Measurements from ENCODE around the gene CIB1. TPM values are rescaled to one million over a fixed set of nuclear protein-coding genes. Genes with fewer than 3 reads are reported as not detected.
A peak's percentile ranks its signal among the peaks of the same experiment; 100 is the strongest.

Gene CIB1
- total and polyA plus RNA-seq, 2 of the 8 experiments (the other 6 are each of a cell fraction or from before 2014, with no cell fraction given): 26.0 to 63.5 TPM

DNA sequence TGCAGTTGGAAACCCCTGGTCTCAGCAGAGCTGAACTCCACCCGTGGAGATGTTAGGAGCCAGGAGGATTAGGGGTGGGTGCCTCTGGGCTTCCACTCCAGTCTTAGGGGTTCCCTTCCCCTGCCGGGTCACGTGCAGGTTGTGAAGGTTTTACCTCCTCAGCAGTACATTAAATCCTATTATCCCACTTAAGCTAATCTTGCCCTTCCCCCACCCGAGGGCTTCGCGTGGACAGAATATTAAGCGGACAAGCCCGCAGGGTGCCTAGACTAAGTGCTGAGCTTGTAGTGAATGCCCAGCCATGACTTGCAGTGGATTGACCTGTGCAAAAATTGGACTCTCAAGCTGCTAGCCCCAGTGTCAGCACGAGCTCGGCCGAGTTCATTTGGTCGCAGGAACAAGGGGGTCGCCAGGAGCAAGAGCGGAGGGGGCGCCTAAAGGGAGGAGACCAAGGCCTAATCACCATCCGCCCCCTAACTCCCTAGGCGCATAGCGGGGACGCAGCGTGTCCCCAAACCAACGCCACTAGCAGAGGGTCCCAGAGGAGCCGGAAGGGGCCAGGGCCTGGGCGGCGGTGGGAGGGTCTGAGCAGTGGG lies 33.1 kb downstream of the CIB1 start:
- no peak overlapping the region for H2AK5ac ChIP-seq (ENCODE audit: low read depth, low read length)
- peak overlapping the region; percentile 80; the same call in 1 of the 2 replicates for H2BK20ac ChIP-seq (ENCODE audit: low read length)
- TF ChIP-seq CHD1 (IDR thresholded peaks at IDR 0.05; ENCODE audit: low read depth, low read length) (no peak), NRF1 (IDR thresholded peaks at IDR 0.05; ENCODE audit: low read depth, low read length) (no peak), JUN (IDR thresholded peaks at IDR 0.05; ENCODE audit: low read depth, low read length) (no peak), CBX8 (IDR thresholded peaks at IDR 0.05; ENCODE audit: borderline replicate concordance, low read depth, low read length) (no peak), KDM4A (IDR thresholded peaks at IDR 0.05; ENCODE audit: low read depth, low read length, severe bottlenecking) (no peak), CBX5 (IDR thresholded peaks at IDR 0.05; ENCODE audit: low read depth, low read length) (no peak), GABPA (IDR thresholded peaks at IDR 0.05; ENCODE audit: borderline replicate concordance, insufficient read depth, low read length) (no peak), SP4 (IDR thresholded peaks at IDR 0.05; ENCODE audit: low read length) (no peak; the same call in 1 of the 2 replicates), TAF7 (optimal IDR thresholded peaks at IDR 0.05; ENCODE audit: borderline replicate concordance, low read depth, low read length) (no peak), MAX (IDR thresholded peaks at IDR 0.05) (0 out of 2 replicates have a peak, but pooled peaks have one; percentile 13), CREB1 (IDR thresholded peaks at IDR 0.05) (0 out of 2 replicates have a peak, but pooled peaks have one; percentile 22)

More for the DNA sequence above, 33.1 kb downstream of the CIB1 start:
- H3K9me3 ChIP-seq (ENCODE audit: insufficient read depth in 2 of 2, low read depth in 1 of 2, low read length in 1 of 2): no peaks in the 10 kb centered on the region
- H2AFZ ChIP-seq (ENCODE audit: low read length): peak overlapping the region; percentile 65; the same call in 1 of the 2 replicates
- peaks cover 14% of the 10 kb centered on the region for H3K79me1 ChIP-seq (ENCODE audit: low read depth, low read length)
- peak overlapping the region; percentile 87 for H3K56ac ChIP-seq (replicated peaks; ENCODE audit: insufficient read length, low read depth, low read length)
- H3K4me3 ChIP-seq (ENCODE audit: extremely low read depth in 1 of 4, insufficient read depth in 2 of 4, low read depth in 3 of 4, low read length in 4 of 4): peak overlapping the region; percentile 55 to 95 (median 81)
- H3K79me2 ChIP-seq (ENCODE audit: control insufficient read depth in 1 of 2, insufficient read depth in 2 of 2, low read length in 2 of 2): peaks cover 9 to 34% of the 10 kb centered on the region in 2 experiments
- H3K18ac ChIP-seq (ENCODE audit: extremely low read depth, low read length): peak overlapping the region; percentile 90
- WGBS, 2 experiments (ENCODE audit: extremely low coverage in 1 of 2, insufficient coverage in 1 of 2, insufficient read length in 1 of 2, insufficient replicate concordance in 2 of 2, low coverage in 1 of 2, low lambda C conversion rate in 2 of 2, missing lambda C conversion rate in 1 of 2): 22% methylated on average over 19 of the region's 24 CpGs; no CpG with 5 or more reads in 1 of the 2 experiments
- H2BK12ac ChIP-seq (ENCODE audit: low read depth, low read length): peak overlapping the region; percentile 80; the same call in 1 of the 2 replicates
- H3K23ac ChIP-seq (ENCODE audit: insufficient read length): peak overlapping the region; percentile 71
- H3K36me3 ChIP-seq (ENCODE audit: control insufficient read depth in 2 of 4, insufficient read depth in 4 of 4, low read length in 3 of 4): peaks cover 0 to 2% (median 0%) of the 10 kb centered on the region in 4 experiments; a peak in 4 of 8 replicates
- H3K4me2 ChIP-seq (ENCODE audit: insufficient read depth in 1 of 2, low read depth in 2 of 2, low read length in 2 of 2): peak overlapping the region; percentile 79 to 85
- CTCF ChIA-PET (ENCODE audit: partially characterized antibody): interaction anchor here (0.5 to 12.6 kb wide), 15 partner anchors 9 to 663 kb away, joined by 3 to 182 read pairs (median 3); partner anchors contain the start of gene IDH2
- no peak overlapping the region for H3K14ac ChIP-seq (ENCODE audit: insufficient read length)
- peaks cover 0 to 21% (median 7%) of the 10 kb centered on the region in 4 experiments; a peak in 5 of 7 replicates for H3K4me1 ChIP-seq (replicated peaks in 1 of 4; ENCODE audit: control insufficient read depth in 3 of 4, insufficient read depth in 4 of 4, low read length in 3 of 4)
- peak overlapping the region; percentile 83 for H4K5ac ChIP-seq (ENCODE audit: insufficient read length, low read depth, low read length)
- peak overlapping the region; percentile 93 for H4K8ac ChIP-seq (ENCODE audit: extremely low read depth, insufficient read depth, low read length)
- DNase-seq (ENCODE audit: low read depth in 1 of 2, low spot score in 2 of 2) (no peak), FAIRE-seq (no peak)
- H3K9ac ChIP-seq (replicated peaks in 1 of 4; ENCODE audit: extremely low read depth in 1 of 4, low read depth in 3 of 4, low read length in 3 of 4): peak overlapping the region in 2 of 4 experiments; percentile 46 to 56; a peak in 4 of 7 replicates
- peaks cover 16% of the 10 kb centered on the region for H3K23me2 ChIP-seq (ENCODE audit: low read depth, low read length)
- H2BK120ac ChIP-seq (replicated peaks; ENCODE audit: low read depth, low read length): peak overlapping the region; percentile 82
- peak overlapping the region; percentile 72; the same call in 1 of the 2 replicates for H2BK15ac ChIP-seq (ENCODE audit: low read length)
- H3K27ac ChIP-seq (ENCODE audit: low read depth, low read length): peak overlapping the region; percentile 61; the same call in 1 of the 2 replicates
- peak overlapping the region; percentile 92 for H4K91ac ChIP-seq (replicated peaks; ENCODE audit: insufficient read length, low read length)
- no peaks in the 10 kb centered on the region for H3K27me3 ChIP-seq (replicated peaks in 1 of 4; ENCODE audit: control insufficient read depth in 3 of 4, extremely low read depth in 1 of 4, insufficient read depth in 3 of 4, low read length in 3 of 4)
- peaks cover 6 to 25% of the 10 kb centered on the region in 2 experiments for H4K20me1 ChIP-seq (replicated peaks in 1 of 2; ENCODE audit: control insufficient read depth in 1 of 2, insufficient read depth in 2 of 2, low read length in 2 of 2)
- H2BK5ac ChIP-seq (ENCODE audit: low read depth, low read length): peak overlapping the region; percentile 91; the same call in 1 of the 2 replicates
- POLR2A ChIA-PET (ENCODE audit: partially characterized antibody): interaction anchor here (0.7 to 3.3 kb wide), 17 partner anchors 8 to 307 kb away, joined by 3 to 25 read pairs (median 4); partner anchors contain the start of genes AP3S2, CIB1, GDPGP1 and IDH2
- H3K4ac ChIP-seq (replicated peaks; ENCODE audit: insufficient read length, low read depth, low read length): peak overlapping the region; percentile 57
